HepG2 (cell line): ENCODE results near the gene UBE2D3. TPM values are rescaled to one million over a fixed set of nuclear protein-coding genes. Genes with fewer than 3 reads are reported as not detected.

Experiments used
- CENPT ChIP-seq: sonication (generic); formaldehyde crosslinking; IDR thresholded peaks from 2 replicates; pipeline ENCODE4 v1.8.0; 2022; ENCODE audit warnings: low read depth, mild to moderate bottlenecking, moderate library complexity, missing genetic modification reagents
- DMAP1 ChIP-seq: IDR thresholded peaks from 2 replicates; pipeline ENCODE4 v1.6.1; 2016
- FLYWCH1 ChIP-seq: sonication (generic); formaldehyde crosslinking; IDR thresholded peaks from 2 replicates; pipeline ENCODE4 v1.8.1; 2023; ENCODE audit warnings: mild to moderate bottlenecking, missing genetic modification reagents
- HES4 ChIP-seq: sonication (generic); formaldehyde crosslinking; IDR thresholded peaks from 2 replicates; pipeline ENCODE4 v1.9.0; 2021; ENCODE audit warnings: mild to moderate bottlenecking, missing genetic modification reagents, borderline replicate concordance
- HMG20B ChIP-seq: conservative IDR thresholded peaks from 2 replicates; pipeline ENCODE4 v1.6.1; 2016; ENCODE audit warnings: missing genetic modification reagents, missing compliant biosample characterization
- KDM2A ChIP-seq: sonication (generic); formaldehyde crosslinking; IDR thresholded peaks from 2 replicates; pipeline ENCODE4 v1.4.0; 2020; ENCODE audit warnings: low read depth, missing genetic modification reagents, borderline replicate concordance
- KMT2B ChIP-seq: IDR thresholded peaks from 2 replicates; pipeline ENCODE4 v1.6.1; 2016; ENCODE audit warnings: missing genetic modification reagents, missing compliant biosample characterization
- SALL2 ChIP-seq: sonication (generic); formaldehyde crosslinking; IDR thresholded peaks from 2 replicates; pipeline ENCODE4 v1.8.1; 2023; ENCODE audit warnings: mild to moderate bottlenecking, missing genetic modification reagents, inconsistent platforms
- ZEB1 ChIP-seq: IDR thresholded peaks from 2 replicates; pipeline ENCODE4 v1.6.1; 2012; ENCODE audit warnings: mild to moderate bottlenecking, low read depth, inconsistent platforms; ENCODE audit not compliant: insufficient replicate concordance
- ZFP37 ChIP-seq: sonication (generic); formaldehyde crosslinking; IDR thresholded peaks from 2 replicates; pipeline ENCODE4 v1.4.0; 2020; ENCODE audit warnings: missing genetic modification reagents, borderline replicate concordance
- ZNF30 ChIP-seq: sonication (generic); formaldehyde crosslinking; IDR thresholded peaks from 2 replicates; pipeline ENCODE4 v1.5.0; 2020; ENCODE audit warnings: mild to moderate bottlenecking, missing genetic modification reagents
- ZNF788 ChIP-seq: sonication (generic); formaldehyde crosslinking; IDR thresholded peaks from 2 replicates; pipeline ENCODE4 v1.5.0; 2020; ENCODE audit warnings: mild to moderate bottlenecking, missing genetic modification reagents, borderline replicate concordance
- ZNF790 ChIP-seq: sonication (generic); formaldehyde crosslinking; IDR thresholded peaks from 2 replicates; pipeline ENCODE4 v1.8.0; 2022; ENCODE audit warnings: missing genetic modification reagents, mild to moderate bottlenecking, borderline replicate concordance
- polyA plus RNA-seq, 8 experiments: library from polyadenylated mRNA; depleted of rRNA in 3 of 8; stranded (reverse) in 7 of 8; unstranded in 1 of 8; fragments of >200 nt; fragmentation: Illumina TruSeq in 4 of 8; extraction: Trizol in 4 of 8; gene quantifications; 2 replicates each; pipeline versions ENCODE4 v1.2.1 to v1.2.3, GENCODE V29; 2011 to 2016; ENCODE audit warnings: low read depth in 4 of 8, missing spikeins in 1 of 8, mixed read lengths in 1 of 8; ENCODE audit not compliant: insufficient read depth in 1 of 8
- total RNA-seq, 5 experiments: library from RNA; depleted of rRNA; stranded (reverse); fragments of >200 nt; fragmentation: Illumina TruSeq; extraction: Trizol; gene quantifications; 2 replicates each; pipeline ENCODE4 v1.2.3, GENCODE V29; 2016; ENCODE audit warnings: low read depth in 1 of 5
- TF ChIP-seq, protein P1 (sequence below), 2 experiments: sonication (generic) in 1 of 2; formaldehyde crosslinking in 1 of 2; IDR thresholded peaks; 2 replicates each; pipeline versions ENCODE4 v1.4.0 to v1.6.1; 2018 to 2020; ENCODE audit warnings: missing genetic modification reagents in 2 of 2, borderline replicate concordance in 1 of 2, low read depth in 1 of 2, mild to moderate bottlenecking in 1 of 2, missing biosample characterization in 1 of 2
- TF ChIP-seq, protein P2 (sequence below): sonication (generic); formaldehyde crosslinking; conservative IDR thresholded peaks from 2 replicates; pipeline ENCODE4 v1.8.1; 2023; ENCODE audit warnings: missing genetic modification reagents
- TF ChIP-seq, protein P3 (sequence below): sonication (generic); formaldehyde crosslinking; IDR thresholded peaks from 2 replicates; pipeline ENCODE4 v1.5.0; 2020; ENCODE audit warnings: missing genetic modification reagents, mild to moderate bottlenecking, borderline replicate concordance
- TF ChIP-seq, protein P4 (sequence below): IDR thresholded peaks from 2 replicates; pipeline ENCODE4 v1.6.1; 2016; ENCODE audit warnings: low read depth, control low read depth
- TF ChIP-seq, protein P5 (sequence below): sonication (generic); formaldehyde crosslinking; IDR thresholded peaks from 2 replicates; pipeline ENCODE4 v1.4.0; 2020; ENCODE audit warnings: mild to moderate bottlenecking, missing genetic modification reagents

Gene UBE2D3
- total and polyA plus RNA-seq, 2 of the 13 experiments (the other 11 are each of a cell fraction or from before 2014, with no cell fraction given): 224 to 293 TPM

DNA sequence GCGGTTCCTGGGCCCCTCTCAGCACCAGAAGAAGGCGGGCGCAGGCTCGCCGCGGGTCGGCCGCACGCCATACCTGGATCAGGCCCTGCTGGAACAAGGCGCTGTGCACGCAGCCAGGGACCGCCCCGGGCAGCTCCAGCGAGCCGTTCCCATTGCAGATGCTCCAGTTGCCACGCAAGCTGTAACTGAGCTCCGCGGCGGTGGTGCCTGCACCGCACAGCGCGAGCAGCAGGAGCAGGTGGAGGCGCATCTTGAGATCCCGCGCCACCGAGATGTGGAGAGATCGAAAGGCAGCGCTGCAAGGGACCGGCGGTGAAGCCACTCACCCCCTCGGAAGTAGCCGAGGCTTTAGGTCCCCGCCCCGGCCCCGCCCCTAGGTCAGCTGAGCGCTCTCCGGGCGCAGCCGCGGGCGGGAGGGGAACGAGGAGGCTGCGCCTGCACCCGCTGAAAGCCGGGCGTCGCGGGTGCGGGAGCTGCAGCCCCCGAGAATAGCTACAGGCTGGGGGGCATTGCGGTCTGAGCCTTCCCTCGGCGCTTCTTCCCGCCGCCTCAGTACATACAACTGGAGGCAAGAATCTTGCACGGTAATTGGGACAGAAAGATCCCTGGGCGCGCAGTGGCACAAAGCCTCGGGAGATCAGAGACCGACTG, 66.6 kb downstream of the UBE2D3 start, which contains the start of gene MANBA (continued):
- TF ChIP-seq, protein P1, sequence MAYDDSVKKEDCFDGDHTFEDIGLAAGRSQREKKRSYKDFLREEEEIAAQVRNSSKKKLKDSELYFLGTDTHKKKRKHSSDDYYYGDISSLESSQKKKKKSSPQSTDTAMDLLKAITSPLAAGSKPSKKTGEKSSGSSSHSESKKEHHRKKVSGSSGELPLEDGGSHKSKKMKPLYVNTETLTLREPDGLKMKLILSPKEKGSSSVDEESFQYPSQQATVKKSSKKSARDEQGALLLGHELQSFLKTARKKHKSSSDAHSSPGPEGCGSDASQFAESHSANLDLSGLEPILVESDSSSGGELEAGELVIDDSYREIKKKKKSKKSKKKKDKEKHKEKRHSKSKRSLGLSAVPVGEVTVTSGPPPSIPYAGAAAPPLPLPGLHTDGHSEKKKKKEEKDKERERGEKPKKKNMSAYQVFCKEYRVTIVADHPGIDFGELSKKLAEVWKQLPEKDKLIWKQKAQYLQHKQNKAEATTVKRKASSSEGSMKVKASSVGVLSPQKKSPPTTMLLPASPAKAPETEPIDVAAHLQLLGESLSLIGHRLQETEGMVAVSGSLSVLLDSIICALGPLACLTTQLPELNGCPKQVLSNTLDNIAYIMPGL (CRISPR knock-in tag; IDR thresholded peaks at IDR 0.05; ENCODE audit: borderline replicate concordance in 1 of 2, low read depth in 1 of 2): peak; percentile 56 to 77; a peak in 3 of 4 replicates
- no peak; the same call in 1 of the 2 replicates for TF ChIP-seq HES4 (CRISPR knock-in tag)
- TF ChIP-seq HMG20B (CRISPR knock-in tag): 0 out of 2 replicates have a peak, but pooled peaks have one; percentile 43
- TF ChIP-seq ZEB1: no peak
- no peak; the same call in 1 of the 2 replicates for TF ChIP-seq ZNF30 (CRISPR knock-in tag)
- peak; percentile 41; the same call in 1 of the 2 replicates for TF ChIP-seq DMAP1 (CRISPR knock-in tag)
- TF ChIP-seq SALL2 (CRISPR knock-in tag): no peak
- TF ChIP-seq, protein P2, sequence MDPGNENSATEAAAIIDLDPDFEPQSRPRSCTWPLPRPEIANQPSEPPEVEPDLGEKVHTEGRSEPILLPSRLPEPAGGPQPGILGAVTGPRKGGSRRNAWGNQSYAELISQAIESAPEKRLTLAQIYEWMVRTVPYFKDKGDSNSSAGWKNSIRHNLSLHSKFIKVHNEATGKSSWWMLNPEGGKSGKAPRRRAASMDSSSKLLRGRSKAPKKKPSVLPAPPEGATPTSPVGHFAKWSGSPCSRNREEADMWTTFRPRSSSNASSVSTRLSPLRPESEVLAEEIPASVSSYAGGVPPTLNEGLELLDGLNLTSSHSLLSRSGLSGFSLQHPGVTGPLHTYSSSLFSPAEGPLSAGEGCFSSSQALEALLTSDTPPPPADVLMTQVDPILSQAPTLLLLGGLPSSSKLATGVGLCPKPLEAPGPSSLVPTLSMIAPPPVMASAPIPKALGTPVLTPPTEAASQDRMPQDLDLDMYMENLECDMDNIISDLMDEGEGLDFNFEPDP (CRISPR knock-in tag): no peak
- TF ChIP-seq FLYWCH1 (CRISPR knock-in tag): 0 out of 2 replicates have a peak, but pooled peaks have one; percentile 46
- peak; percentile 64; the same call in 1 of the 2 replicates for TF ChIP-seq CENPT
- TF ChIP-seq KDM2A (CRISPR knock-in tag): peak; percentile 83; the same call in 1 of the 2 replicates
- no peak for TF ChIP-seq ZNF790 (CRISPR knock-in tag)
- TF ChIP-seq KMT2B (CRISPR knock-in tag): peak; percentile 83
- TF ChIP-seq ZFP37 (CRISPR knock-in tag): no peak
- TF ChIP-seq, protein P3, sequence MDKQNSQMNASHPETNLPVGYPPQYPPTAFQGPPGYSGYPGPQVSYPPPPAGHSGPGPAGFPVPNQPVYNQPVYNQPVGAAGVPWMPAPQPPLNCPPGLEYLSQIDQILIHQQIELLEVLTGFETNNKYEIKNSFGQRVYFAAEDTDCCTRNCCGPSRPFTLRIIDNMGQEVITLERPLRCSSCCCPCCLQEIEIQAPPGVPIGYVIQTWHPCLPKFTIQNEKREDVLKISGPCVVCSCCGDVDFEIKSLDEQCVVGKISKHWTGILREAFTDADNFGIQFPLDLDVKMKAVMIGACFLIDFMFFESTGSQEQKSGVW (CRISPR knock-in tag): no peak
- TF ChIP-seq, protein P4, sequence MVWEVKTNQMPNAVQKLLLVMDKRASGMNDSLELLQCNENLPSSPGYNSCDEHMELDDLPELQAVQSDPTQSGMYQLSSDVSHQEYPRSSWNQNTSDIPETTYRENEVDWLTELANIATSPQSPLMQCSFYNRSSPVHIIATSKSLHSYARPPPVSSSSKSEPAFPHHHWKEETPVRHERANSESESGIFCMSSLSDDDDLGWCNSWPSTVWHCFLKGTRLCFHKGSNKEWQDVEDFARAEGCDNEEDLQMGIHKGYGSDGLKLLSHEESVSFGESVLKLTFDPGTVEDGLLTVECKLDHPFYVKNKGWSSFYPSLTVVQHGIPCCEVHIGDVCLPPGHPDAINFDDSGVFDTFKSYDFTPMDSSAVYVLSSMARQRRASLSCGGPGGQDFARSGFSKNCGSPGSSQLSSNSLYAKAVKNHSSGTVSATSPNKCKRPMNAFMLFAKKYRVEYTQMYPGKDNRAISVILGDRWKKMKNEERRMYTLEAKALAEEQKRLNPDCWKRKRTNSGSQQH (CRISPR knock-in tag): no peak
- TF ChIP-seq, protein P5, sequence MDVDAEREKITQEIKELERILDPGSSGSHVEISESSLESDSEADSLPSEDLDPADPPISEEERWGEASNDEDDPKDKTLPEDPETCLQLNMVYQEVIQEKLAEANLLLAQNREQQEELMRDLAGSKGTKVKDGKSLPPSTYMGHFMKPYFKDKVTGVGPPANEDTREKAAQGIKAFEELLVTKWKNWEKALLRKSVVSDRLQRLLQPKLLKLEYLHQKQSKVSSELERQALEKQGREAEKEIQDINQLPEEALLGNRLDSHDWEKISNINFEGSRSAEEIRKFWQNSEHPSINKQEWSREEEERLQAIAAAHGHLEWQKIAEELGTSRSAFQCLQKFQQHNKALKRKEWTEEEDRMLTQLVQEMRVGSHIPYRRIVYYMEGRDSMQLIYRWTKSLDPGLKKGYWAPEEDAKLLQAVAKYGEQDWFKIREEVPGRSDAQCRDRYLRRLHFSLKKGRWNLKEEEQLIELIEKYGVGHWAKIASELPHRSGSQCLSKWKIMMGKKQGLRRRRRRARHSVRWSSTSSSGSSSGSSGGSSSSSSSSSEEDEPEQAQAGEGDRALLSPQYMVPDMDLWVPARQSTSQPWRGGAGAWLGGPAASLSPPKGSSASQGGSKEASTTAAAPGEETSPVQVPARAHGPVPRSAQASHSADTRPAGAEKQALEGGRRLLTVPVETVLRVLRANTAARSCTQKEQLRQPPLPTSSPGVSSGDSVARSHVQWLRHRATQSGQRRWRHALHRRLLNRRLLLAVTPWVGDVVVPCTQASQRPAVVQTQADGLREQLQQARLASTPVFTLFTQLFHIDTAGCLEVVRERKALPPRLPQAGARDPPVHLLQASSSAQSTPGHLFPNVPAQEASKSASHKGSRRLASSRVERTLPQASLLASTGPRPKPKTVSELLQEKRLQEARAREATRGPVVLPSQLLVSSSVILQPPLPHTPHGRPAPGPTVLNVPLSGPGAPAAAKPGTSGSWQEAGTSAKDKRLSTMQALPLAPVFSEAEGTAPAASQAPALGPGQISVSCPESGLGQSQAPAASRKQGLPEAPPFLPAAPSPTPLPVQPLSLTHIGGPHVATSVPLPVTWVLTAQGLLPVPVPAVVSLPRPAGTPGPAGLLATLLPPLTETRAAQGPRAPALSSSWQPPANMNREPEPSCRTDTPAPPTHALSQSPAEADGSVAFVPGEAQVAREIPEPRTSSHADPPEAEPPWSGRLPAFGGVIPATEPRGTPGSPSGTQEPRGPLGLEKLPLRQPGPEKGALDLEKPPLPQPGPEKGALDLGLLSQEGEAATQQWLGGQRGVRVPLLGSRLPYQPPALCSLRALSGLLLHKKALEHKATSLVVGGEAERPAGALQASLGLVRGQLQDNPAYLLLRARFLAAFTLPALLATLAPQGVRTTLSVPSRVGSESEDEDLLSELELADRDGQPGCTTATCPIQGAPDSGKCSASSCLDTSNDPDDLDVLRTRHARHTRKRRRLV (CRISPR knock-in tag): no peak
- peak; percentile 69; the same call in 1 of the 2 replicates for TF ChIP-seq ZNF788 (CRISPR knock-in tag)
